Transverse colon (tissue), 3 donors: ENCODE data around the gene AKR1B1.

Experiments used
- EP300 ChIP-seq: sonication (generic); formaldehyde crosslinking; IDR thresholded peaks from one replicate; pipeline ENCODE4 v1.6.1; 2017; ENCODE audit warnings: antibody characterized with exemption, low read depth
- POLR2AphosphoS5 ChIP-seq, 3 donors: sonication (generic); formaldehyde crosslinking; IDR thresholded peaks; one replicate each; pipeline ENCODE4 v1.6.1; 2016; ENCODE audit warnings: antibody characterized with exemption in 3 of 3

DNA sequence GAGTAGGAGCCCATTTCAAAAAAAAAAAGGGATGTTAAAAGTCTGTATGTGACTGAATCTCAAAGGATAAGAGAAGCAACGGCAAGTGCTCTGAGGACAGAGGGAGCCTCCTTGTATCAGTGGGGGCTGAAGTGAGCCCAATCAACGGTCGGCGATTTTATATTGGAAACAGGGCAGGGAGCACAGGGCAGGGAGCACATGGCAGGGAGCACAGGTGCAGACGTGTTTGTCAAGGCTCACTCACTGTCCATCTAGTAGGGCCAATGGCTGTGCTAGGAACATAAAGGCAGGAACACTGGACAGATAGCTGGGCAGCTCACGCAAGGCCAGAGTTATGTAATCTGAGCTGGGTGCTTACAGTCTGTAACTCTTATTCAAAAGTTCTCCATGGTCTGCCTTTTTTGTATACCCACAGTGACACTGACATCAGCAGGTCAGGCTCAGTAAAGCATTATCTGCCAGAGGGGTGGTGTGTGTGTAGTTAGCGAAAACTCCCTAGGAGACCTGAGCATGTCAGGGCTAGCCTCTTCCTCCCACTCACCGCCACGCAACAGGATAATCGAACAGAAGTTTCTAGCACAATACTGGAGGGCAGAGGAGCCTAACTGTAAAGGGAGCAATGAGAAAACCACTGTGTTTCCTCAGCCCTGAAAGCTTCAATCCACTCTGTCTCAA is 15.4 kb downstream of the AKR1B1 start:
- no peak for TF ChIP-seq EP300
- no peak for TF ChIP-seq POLR2AphosphoS5 (IDR thresholded peaks at IDR 0.05)
